ENCODE measurements around the gene POLE2. TPM values are rescaled to one million over a fixed set of nuclear protein-coding genes. Genes with fewer than 3 reads are reported as not detected.

POLE2 gene
- total and polyA plus RNA-seq, 2 of the 13 experiments (the other 11 are each of a cell fraction or from before 2014, with no cell fraction given) = 16.6 to 37.0 TPM

- TF ChIP-seq POGZ (CRISPR knock-in tag; IDR thresholded peaks at IDR 0.05) = peak; percentile 32; the same call in 1 of the 2 replicates
- 0 out of 2 replicates have a peak, but pooled peaks have one; percentile 16 for TF ChIP-seq NR0B2 (CRISPR knock-in tag; IDR thresholded peaks at IDR 0.05)
- TF ChIP-seq SYNCRIP (IDR thresholded peaks at IDR 0.05; ENCODE audit: insufficient read depth, low read depth, low read length) = no peak
- no peak for TF ChIP-seq ZNF383 (CRISPR knock-in tag; IDR thresholded peaks at IDR 0.05; ENCODE audit: borderline replicate concordance)
- TF ChIP-seq AGO1 (IDR thresholded peaks at IDR 0.05; ENCODE audit: low read depth, low read length, poor library complexity, severe bottlenecking) = no peak
- TF ChIP-seq ZFP36L1 (CRISPR knock-in tag; IDR thresholded peaks at IDR 0.05) = no peak
- TF ChIP-seq ZNF251 (CRISPR knock-in tag; IDR thresholded peaks at IDR 0.05) = no peak
- TF ChIP-seq ZBTB21 (CRISPR knock-in tag; IDR thresholded peaks at IDR 0.05) = no peak
- TF ChIP-seq KAT2B (IDR thresholded peaks at IDR 0.05; ENCODE audit: borderline replicate concordance, low read depth, low read length) = no peak
- TF ChIP-seq ARID4A (CRISPR knock-in tag; IDR thresholded peaks at IDR 0.05; ENCODE audit: borderline replicate concordance) = peak; percentile 81
- no peak for TF ChIP-seq ZNF260 (CRISPR knock-in tag; IDR thresholded peaks at IDR 0.05; ENCODE audit: borderline replicate concordance, low read depth)
- TF ChIP-seq GTF3A (CRISPR knock-in tag; conservative IDR thresholded peaks at IDR 0.05) = 0 out of 2 replicates have a peak, but pooled peaks have one; percentile 40
- no peak for TF ChIP-seq HNRNPH1 (optimal IDR thresholded peaks at IDR 0.05; ENCODE audit: low read depth, low read length)
- peak; percentile 5; the same call in 1 of the 2 replicates for TF ChIP-seq ZNF746 (CRISPR knock-in tag; IDR thresholded peaks at IDR 0.05)
- no peak for TF ChIP-seq HMG20A (CRISPR knock-in tag; IDR thresholded peaks at IDR 0.05; ENCODE audit: borderline replicate concordance)
- peak; percentile 87; the same call in 1 of the 2 replicates for TF ChIP-seq CENPT (CRISPR knock-in tag; IDR thresholded peaks at IDR 0.05; ENCODE audit: low read depth)
- TF ChIP-seq HDAC2 (CRISPR knock-in tag; IDR thresholded peaks at IDR 0.05) = peak; percentile 11; the same call in 1 of the 2 replicates
- TF ChIP-seq ZNF800 (CRISPR knock-in tag; IDR thresholded peaks at IDR 0.05) = peak; percentile 56
- TF ChIP-seq ZNF549 (CRISPR knock-in tag; IDR thresholded peaks at IDR 0.05) = no peak
- TF ChIP-seq ZNF10 (CRISPR knock-in tag; IDR thresholded peaks at IDR 0.05; ENCODE audit: borderline replicate concordance, low read depth) = no peak
- 0 out of 2 replicates have a peak, but pooled peaks have one; percentile 12 for TF ChIP-seq ZBTB7B (CRISPR knock-in tag; IDR thresholded peaks at IDR 0.05)
- no peak for TF ChIP-seq ETS1 (CRISPR knock-in tag; IDR thresholded peaks at IDR 0.05)
Measured at GRCh38 chr14:49634547-49635334, 53.3 kb downstream of the POLE2 start, which contains the start of gene DNAAF2 (continued).
